Stimulated activated CD8-positive, alpha-beta memory T cell treated with anti-CD3 and anti-CD28 coated beads, Interleukin-7, amount 100 ng/mL, for 24 hours (primary cell): Measurements from ENCODE around the gene SF3B1.
"Not testable (repeated sequence)": the region's sequence is repeated elsewhere in the genome, so short reads cannot be mapped to it uniquely, and the experiment has no call there.

Experiments
- DNase-seq: peaks from one replicate; pipeline ENCODE4 v3.0.0-alpha.2; 2020; ENCODE audit warnings: low read depth

Gene SF3B1

GRCh38 chr2:197434541-197435513 lies at the start of gene SF3B1:
Gene SF3B1, minus strand, starts transcription at chr2:197435028. Its CDS starts 29 bp downstream, at chr2:197434999.
- DNase-seq = peak; percentile 97

GRCh38 chr2:197484248-197484647 lies 49.4 kb upstream of the SF3B1 start:
- DNase-seq = not testable (repeated sequence)

GRCh38 chr2:197480165-197481036 lies 45.6 kb upstream of the SF3B1 start:
- no peak for DNase-seq

- no peak for DNase-seq
These were observed 43.0 kb upstream of the SF3B1 start for GRCh38 chr2:197477797-197478196.

- DNase-seq = no peak
These were observed 37.3 kb upstream of the SF3B1 start for GRCh38 chr2:197472166-197472565.

- DNase-seq = no peak
These were observed 29.3 kb upstream of the SF3B1 start for GRCh38 chr2:197464175-197464574.

GRCh38 chr2:197461057-197461456 lies 26.2 kb upstream of the SF3B1 start:
- no peak for DNase-seq

GRCh38 chr2:197460649-197461048 lies 25.8 kb upstream of the SF3B1 start:
- no peak for DNase-seq

GRCh38 chr2:197455428-197455827 lies 20.6 kb upstream of the SF3B1 start:
- no peak for DNase-seq

- no peak for DNase-seq
These were observed 20.1 kb upstream of the SF3B1 start for GRCh38 chr2:197454923-197455322.

GRCh38 chr2:197453914-197454398 lies 19.1 kb upstream of the SF3B1 start:
- DNase-seq = no peak

GRCh38 chr2:197453123-197453913 lies 18.5 kb upstream of the SF3B1 start, which contains the start of gene COQ10B:
Gene COQ10B, plus strand, starts transcription at chr2:197453552. Its CDS starts 9 bp downstream, at chr2:197453561.
- peak; percentile 94 for DNase-seq

- no peak for DNase-seq
These were observed 17.9 kb upstream of the SF3B1 start for GRCh38 chr2:197452754-197453122.

GRCh38 chr2:197450935-197451358 lies 16.1 kb upstream of the SF3B1 start:
- not testable (repeated sequence) for DNase-seq

- no peak for DNase-seq
These were observed 15.6 kb upstream of the SF3B1 start for GRCh38 chr2:197450465-197450864.

- no peak for DNase-seq
These were observed 12.0 kb upstream of the SF3B1 start for GRCh38 chr2:197446844-197447243.

- DNase-seq = no peak
These were observed 10.9 kb upstream of the SF3B1 start for GRCh38 chr2:197445746-197446145.

- DNase-seq = no peak
These were observed 8.0 kb upstream of the SF3B1 start for GRCh38 chr2:197442857-197443256.

- DNase-seq = no peak
These were observed 2.6 kb upstream of the SF3B1 start for GRCh38 chr2:197437380-197437779.

GRCh38 chr2:197435598-197436420 lies 981 bp upstream of the SF3B1 start:
- no peak for DNase-seq
